H1 (cell line): ENCODE data around the gene YAP1. TPM values are rescaled to one million over a fixed set of nuclear protein-coding genes. Genes with fewer than 3 reads are reported as not detected.

Experiments used
- CTCF ChIA-PET: fragments of 300-600 bp; sonication (Branson Sonifier 250); formaldehyde crosslinking; loops from one replicate; lab custom pipeline; 2021; ENCODE audit not compliant: partially characterized antibody; lab: Charles Lee
- POLR2A ChIA-PET: fragments of 300-600 bp; sonication (Branson Sonifier 250); formaldehyde crosslinking; loops from one replicate; lab custom pipeline; 2021; ENCODE audit warnings: inconsistent platforms; ENCODE audit not compliant: partially characterized antibody; lab: Charles Lee
- DNase-seq, 2 experiments: peaks; one replicate each; pipeline versions ENCODE4 v3.0.0 to v3.0.0-alpha.2; 2010 to 2022; ENCODE audit warnings: low spot score in 2 of 2, low read depth in 1 of 2, mixed read lengths in 1 of 2
- FAIRE-seq: peaks from 2 replicates; lab custom pipeline; 2011; peaks lifted over from hg19 to GRCh38; lab: Jason Lieb, UNC
- H2AFZ ChIP-seq: 2 replicates; pipeline ENCODE4 v1.8.1; 2012; ENCODE audit warnings: low read length, inconsistent platforms
- H2AK5ac ChIP-seq: 2 replicates; pipeline ENCODE4 v1.6.1; 2013; ENCODE audit warnings: low read depth, low read length
- H2BK120ac ChIP-seq: replicated peaks from 2 replicates; pipeline ENCODE3; 2013; ENCODE audit warnings: low read depth, low read length, inconsistent platforms
- H2BK12ac ChIP-seq: 2 replicates; pipeline ENCODE4 v1.6.1; 2013; ENCODE audit warnings: low read depth, low read length
- H2BK15ac ChIP-seq: 2 replicates; pipeline ENCODE4 v1.6.1; 2013; ENCODE audit warnings: low read length
- H2BK20ac ChIP-seq: 2 replicates; pipeline ENCODE4 v1.6.1; 2013; ENCODE audit warnings: low read length
- H2BK5ac ChIP-seq: 2 replicates; pipeline ENCODE4 v1.6.1; 2013; ENCODE audit warnings: low read depth, low read length
- H3K14ac ChIP-seq: 2 replicates; pipeline ENCODE4 v1.6.1; 2013; ENCODE audit warnings: inconsistent platforms; ENCODE audit not compliant: insufficient read length
- H3K18ac ChIP-seq: 2 replicates; pipeline ENCODE4 v1.6.1; 2013; ENCODE audit warnings: low read length; ENCODE audit errors: extremely low read depth
- H3K23ac ChIP-seq: 2 replicates; pipeline ENCODE4 v1.6.1; 2013; ENCODE audit warnings: inconsistent platforms; ENCODE audit not compliant: insufficient read length
- H3K23me2 ChIP-seq: 2 replicates; pipeline ENCODE4 v1.6.1; 2013; ENCODE audit warnings: low read depth, low read length
- H3K27ac ChIP-seq: 2 replicates; pipeline ENCODE4 v1.6.1; 2011; ENCODE audit warnings: low read depth, low read length, inconsistent platforms
- H3K27me3 ChIP-seq, 4 experiments: replicated peaks in 1 of 4; 1 replicate in 1 of 4; 2 replicates in 3 of 4; pipeline versions ENCODE4 v1.6.1 to v1.8.1; 2011 to 2013; ENCODE audit warnings: low read length in 3 of 4, mild to moderate bottlenecking in 3 of 4, inconsistent platforms in 2 of 4, mixed read lengths in 2 of 4, moderate library complexity in 1 of 4; ENCODE audit not compliant: control insufficient read depth in 3 of 4, insufficient read depth in 3 of 4; ENCODE audit errors: extremely low read depth in 1 of 4
- H3K36me3 ChIP-seq, 4 experiments: 2 replicates each; pipeline versions ENCODE4 v1.6.1 to v1.8.1; 2011 to 2013; ENCODE audit warnings: mild to moderate bottlenecking in 4 of 4, low read length in 3 of 4, moderate library complexity in 2 of 4, control low read depth in 1 of 4, inconsistent platforms in 1 of 4; ENCODE audit not compliant: insufficient read depth in 4 of 4, control insufficient read depth in 2 of 4
- H3K4ac ChIP-seq: replicated peaks from 2 replicates; pipeline ENCODE3; 2013; ENCODE audit warnings: low read length, low read depth, mixed read lengths, inconsistent platforms; ENCODE audit not compliant: insufficient read length
- H3K4me1 ChIP-seq, 4 experiments: replicated peaks in 1 of 4; 1 replicate in 1 of 4; 2 replicates in 3 of 4; pipeline versions ENCODE4 v1.6.1 to v1.8.1; 2011 to 2013; ENCODE audit warnings: low read length in 3 of 4, inconsistent platforms in 2 of 4, mixed read lengths in 1 of 4; ENCODE audit not compliant: insufficient read depth in 4 of 4, control insufficient read depth in 3 of 4
- H3K4me2 ChIP-seq, 2 experiments: 2 replicates each; pipeline versions ENCODE4 v1.6.1 to v1.8.1; 2011 to 2013; ENCODE audit warnings: low read depth in 2 of 2, low read length in 2 of 2, control low read depth in 1 of 2, inconsistent platforms in 1 of 2, mild to moderate bottlenecking in 1 of 2; ENCODE audit not compliant: insufficient read depth in 1 of 2
- H3K4me3 ChIP-seq, 4 experiments: fragments of 200-600, 300-600 bp in 1 of 4; sonication (generic), shearing (Covaris generic), sonication (Bioruptor Twin) in 1 of 4; 2 replicates each; pipeline versions ENCODE4 v1.5.1 to v1.8.1; 2011 to 2016; ENCODE audit warnings: low read length in 4 of 4, low read depth in 3 of 4, control low read depth in 2 of 4, inconsistent platforms in 2 of 4, mild to moderate bottlenecking in 2 of 4, mixed read lengths in 1 of 4, moderate library complexity in 1 of 4; ENCODE audit not compliant: insufficient read depth in 2 of 4; ENCODE audit errors: extremely low read depth in 1 of 4
- H3K56ac ChIP-seq: replicated peaks from 2 replicates; pipeline ENCODE3; 2013; ENCODE audit warnings: low read depth, mild to moderate bottlenecking, mixed read lengths, low read length, inconsistent platforms; ENCODE audit not compliant: insufficient read length
- H3K79me1 ChIP-seq: 2 replicates; pipeline ENCODE4 v1.6.1; 2013; ENCODE audit warnings: low read depth, low read length, control low read depth
- H3K79me2 ChIP-seq, 2 experiments: 2 replicates each; pipeline versions ENCODE4 v1.6.1 to v1.8.1; 2012 to 2013; ENCODE audit warnings: low read length in 2 of 2, mild to moderate bottlenecking in 2 of 2, inconsistent platforms in 1 of 2; ENCODE audit not compliant: insufficient read depth in 2 of 2, control insufficient read depth in 1 of 2
- H3K9ac ChIP-seq, 4 experiments: replicated peaks in 1 of 4; 1 replicate in 1 of 4; 2 replicates in 3 of 4; pipeline versions ENCODE4 v1.6.1 to v1.8.1; 2011 to 2013; ENCODE audit warnings: low read depth in 3 of 4, low read length in 3 of 4, control low read depth in 2 of 4, mild to moderate bottlenecking in 2 of 4, moderate library complexity in 2 of 4, inconsistent platforms in 1 of 4; ENCODE audit errors: extremely low read depth in 1 of 4
- H3K9me3 ChIP-seq, 2 experiments: 2 replicates each; pipeline versions ENCODE4 v1.6.1 to v1.8.1; 2012 to 2013; ENCODE audit warnings: mild to moderate bottlenecking in 2 of 2, moderate library complexity in 2 of 2, control low read depth in 1 of 2, inconsistent platforms in 1 of 2, low read depth in 1 of 2, low read length in 1 of 2, mixed read lengths in 1 of 2; ENCODE audit not compliant: insufficient read depth in 2 of 2
- H4K20me1 ChIP-seq, 2 experiments: replicated peaks in 1 of 2; 2 replicates each; pipeline versions ENCODE3 to v1.8.1; 2011 to 2013; ENCODE audit warnings: inconsistent platforms in 2 of 2, low read length in 2 of 2, mild to moderate bottlenecking in 1 of 2; ENCODE audit not compliant: insufficient read depth in 2 of 2, control insufficient read depth in 1 of 2
- H4K5ac ChIP-seq: 2 replicates; pipeline ENCODE4 v1.6.1; 2013; ENCODE audit warnings: low read length, low read depth, mixed read lengths, inconsistent platforms; ENCODE audit not compliant: insufficient read length
- H4K8ac ChIP-seq: 2 replicates; pipeline ENCODE4 v1.8.0; 2013; ENCODE audit warnings: mild to moderate bottlenecking, moderate library complexity, low read length, inconsistent platforms; ENCODE audit not compliant: insufficient read depth; ENCODE audit errors: extremely low read depth
- H4K91ac ChIP-seq: replicated peaks from 2 replicates; pipeline ENCODE3; 2013; ENCODE audit warnings: low read length, mixed read lengths, inconsistent platforms; ENCODE audit not compliant: insufficient read length
- TAF1 ChIP-seq: IDR thresholded peaks from 2 replicates; pipeline ENCODE4 v1.6.1; 2011; ENCODE audit warnings: mild to moderate bottlenecking, low read depth, low read length
- WGBS, 2 experiments: shearing (Covaris generic) in 1 of 2; methylation state at CpG; one replicate each; pipeline versions ENCODE4 v1.1.6 to v1.1.7; 2013 to 2015; ENCODE audit warnings: low lambda C conversion rate in 2 of 2, mixed read lengths in 2 of 2, inconsistent platforms in 1 of 2, low coverage in 1 of 2, missing lambda C conversion rate in 1 of 2; ENCODE audit not compliant: insufficient replicate concordance in 2 of 2, insufficient coverage in 1 of 2, insufficient read length in 1 of 2; ENCODE audit errors: extremely low coverage in 1 of 2, missing lambda C conversion rate in 1 of 2; 5-methylcytosine and 5-hydroxymethylcytosine counted together
- polyA plus RNA-seq, 7 experiments: library from polyadenylated mRNA; depleted of rRNA in 3 of 7; stranded (reverse) in 5 of 7; unstranded in 2 of 7; fragments of >200 nt in 5 of 7; fragments of 200-250 nt in 2 of 7; gene quantifications; 1 replicate in 5 of 7; 2 replicates in 1 of 7; 4 replicates in 1 of 7; pipeline versions ENCODE4 v1.2.1 to v1.2.3, GENCODE V29; 2011 to 2013; ENCODE audit warnings: missing spikeins in 2 of 7, mixed read lengths in 2 of 7
- total RNA-seq: library from RNA; stranded (reverse); fragmentation: NEBNext Ultra II Directional; extraction: Animal tissue kit (Norgen Biotek cat#: 25700); gene quantifications from 2 replicates; pipeline ENCODE4 v1.2.1, GENCODE V29; 2021

Gene YAP1
- total and polyA plus RNA-seq, 2 of the 8 experiments (the other 6 are each of a cell fraction or from before 2014, with no cell fraction given): 62.0 to 108 TPM

DNA sequence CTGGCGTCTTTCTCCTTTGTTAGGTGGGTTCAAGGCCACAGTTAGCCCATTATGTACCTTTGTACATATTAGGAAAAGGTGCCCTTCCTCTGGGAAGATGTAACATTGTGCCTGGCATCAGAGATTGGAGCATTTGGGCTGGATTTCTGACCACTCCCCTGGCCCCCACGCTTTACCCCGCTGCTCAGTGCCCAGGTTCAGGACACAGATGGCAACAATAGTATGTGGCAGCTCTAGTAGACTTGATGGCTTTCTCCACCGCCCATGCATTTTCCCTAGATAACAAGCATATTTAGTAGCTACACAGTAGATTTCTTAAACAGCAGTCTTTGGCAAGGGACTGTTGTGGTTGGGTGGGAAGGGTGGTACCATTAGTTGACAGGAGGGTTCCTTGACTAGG, 53.1 kb downstream of the YAP1 start:
- peaks cover 0 to 14% (median 3%) of the 10 kb centered on the region in 4 experiments; a peak in 3 of 8 replicates for H3K36me3 ChIP-seq
- CTCF ChIA-PET: no interaction called here
- 91% methylated on average over 4 of the region's 4 CpGs; no CpG with 5 or more reads in 1 of the 2 experiments for WGBS, 2 experiments
- TF ChIP-seq TAF1: no peak

More for the DNA sequence above, 53.1 kb downstream of the YAP1 start:
- Histone ChIP-seq H4K91ac (no peak overlapping the region), H4K5ac (no peak overlapping the region), H3K4me2 (no peak overlapping the region), H2BK120ac (no peak overlapping the region), H2BK15ac (no peak overlapping the region), H3K9me3 (no peaks in the 10 kb centered on the region), H3K56ac (no peak overlapping the region), H3K23me2 (no peaks in the 10 kb centered on the region; the same call in 1 of the 2 replicates), H3K14ac (no peak overlapping the region), H3K4ac (no peak overlapping the region), H3K4me1 (peaks cover 0 to 3% (median 0%) of the 10 kb centered on the region in 4 experiments; a peak in 2 of 7 replicates), H3K79me2 (peaks cover 2 to 59% of the 10 kb centered on the region in 2 experiments; a peak in 2 of 4 replicates), H2BK12ac (no peak overlapping the region), H3K79me1 (no peaks in the 10 kb centered on the region), H3K9ac (no peak overlapping the region), H3K4me3 (no peak overlapping the region), H3K23ac (no peak overlapping the region), H2AK5ac (no peak overlapping the region), H3K18ac (no peak overlapping the region), H3K27me3 (no peaks in the 10 kb centered on the region), H2BK5ac (no peak overlapping the region), H4K8ac (no peak overlapping the region), H4K20me1 (no peaks in the 10 kb centered on the region), H2BK20ac (no peak overlapping the region), H3K27ac (no peak overlapping the region), H2AFZ (no peak overlapping the region)
- no peak for DNase-seq
- POLR2A ChIA-PET: no interaction called here
- no peak for FAIRE-seq
